Hepatocyte (in vitro differentiated cells): ENCODE data around the gene UXT. TPM values are rescaled to one million over a fixed set of nuclear protein-coding genes. Genes with fewer than 3 reads are reported as not detected.

ENCODE experiments used
- DNase-seq: peaks from one replicate; pipeline ENCODE4 v3.0.0-alpha.2; 2016; ENCODE audit warnings: low spot score
- H2AFZ ChIP-seq: fragments of 200-600 bp; sonication (generic); 2 replicates; pipeline ENCODE4 v1.6.0; 2016; ENCODE audit warnings: antibody characterized with exemption, mild to moderate bottlenecking
- H3K27ac ChIP-seq: fragments of 200-600 bp; sonication (generic); 2 replicates; pipeline ENCODE4 v1.5.1; 2016; ENCODE audit warnings: mild to moderate bottlenecking
- H3K27me3 ChIP-seq: fragments of 200-600 bp; sonication (generic); 2 replicates; pipeline ENCODE4 v1.6.1; 2016
- H3K36me3 ChIP-seq: fragments of 200-600 bp; sonication (generic); replicated peaks from 2 replicates; pipeline ENCODE4 v1.5.1; 2016; ENCODE audit warnings: low read depth; ENCODE audit not compliant: insufficient read depth
- H3K4me1 ChIP-seq: fragments of 200-600 bp; sonication (generic); 2 replicates; pipeline ENCODE4 v1.5.1; 2016; ENCODE audit warnings: mild to moderate bottlenecking, moderate library complexity; ENCODE audit not compliant: insufficient read depth
- H3K4me2 ChIP-seq: fragments of 200-600 bp; sonication (generic); 2 replicates; pipeline ENCODE4 v1.6.0; 2016
- H3K4me3 ChIP-seq: fragments of 200-600 bp; sonication (generic); 2 replicates; pipeline ENCODE4 v1.5.1; 2016; ENCODE audit warnings: mild to moderate bottlenecking
- H3K79me2 ChIP-seq: fragments of 200-600 bp; sonication (generic); 2 replicates; pipeline ENCODE4 v1.6.0; 2017; ENCODE audit warnings: mild to moderate bottlenecking
- H3K9me2 ChIP-seq: fragments of 200-600 bp; sonication (generic); replicated peaks from 2 replicates; pipeline ENCODE4 v1.6.0; 2017; ENCODE audit warnings: mild to moderate bottlenecking; ENCODE audit not compliant: insufficient read depth
- H3K9me3 ChIP-seq: fragments of 200-600 bp; sonication (generic); 2 replicates; pipeline ENCODE4 v1.5.1; 2016; ENCODE audit warnings: low read depth, mild to moderate bottlenecking
- H4K20me1 ChIP-seq: fragments of 200-600 bp; sonication (generic); 2 replicates; pipeline ENCODE4 v1.6.0; 2016; ENCODE audit warnings: mild to moderate bottlenecking; ENCODE audit not compliant: insufficient read depth, poor library complexity, severe bottlenecking
- EZH2 ChIP-seq: fragments of 200-600 bp; sonication (generic); IDR thresholded peaks from 2 replicates; pipeline ENCODE4 v1.6.1; 2016; ENCODE audit warnings: antibody characterized with exemption, mild to moderate bottlenecking, borderline replicate concordance
- EZH2phosphoT487 ChIP-seq: fragments of 200-600 bp; sonication (generic); IDR thresholded peaks from one replicate; pipeline ENCODE4 v1.6.1; 2018; ENCODE audit warnings: antibody characterized with exemption, mild to moderate bottlenecking, low read depth, moderate library complexity; ENCODE audit not compliant: unreplicated experiment, severe bottlenecking
- WGBS: methylation state at CpG from one replicate; pipeline ENCODE4 v1.1.6; 2016; ENCODE audit warnings: low lambda C conversion rate; ENCODE audit errors: missing lambda C conversion rate; 5-methylcytosine and 5-hydroxymethylcytosine counted together
- polyA plus RNA-seq: library from polyadenylated mRNA; unstranded; fragments of >200 nt; fragmentation: Nextera tagmentation; extraction: Ambion mirVana; gene quantifications from 2 replicates; pipeline ENCODE4 v1.2.1, GENCODE V29; 2016
- total RNA-seq: library from RNA; depleted of rRNA; stranded (reverse); fragments of >200 nt; gene quantifications from 2 replicates; pipeline ENCODE4 v1.2.3, GENCODE V29; 2014
- TF ChIP-seq, protein P1 (sequence below): fragments of 200-600 bp; sonication (generic); IDR thresholded peaks from 2 replicates; pipeline ENCODE4 v1.5.1; 2016; ENCODE audit warnings: antibody characterized with exemption, mild to moderate bottlenecking; ENCODE audit not compliant: poor library complexity

Gene UXT, protein sequence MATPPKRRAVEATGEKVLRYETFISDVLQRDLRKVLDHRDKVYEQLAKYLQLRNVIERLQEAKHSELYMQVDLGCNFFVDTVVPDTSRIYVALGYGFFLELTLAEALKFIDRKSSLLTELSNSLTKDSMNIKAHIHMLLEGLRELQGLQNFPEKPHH
- total RNA-seq, result 96.1 and 111 TPM in 2 replicates
- polyA plus RNA-seq, result 130 and 141 TPM in 2 replicates

DNA sequence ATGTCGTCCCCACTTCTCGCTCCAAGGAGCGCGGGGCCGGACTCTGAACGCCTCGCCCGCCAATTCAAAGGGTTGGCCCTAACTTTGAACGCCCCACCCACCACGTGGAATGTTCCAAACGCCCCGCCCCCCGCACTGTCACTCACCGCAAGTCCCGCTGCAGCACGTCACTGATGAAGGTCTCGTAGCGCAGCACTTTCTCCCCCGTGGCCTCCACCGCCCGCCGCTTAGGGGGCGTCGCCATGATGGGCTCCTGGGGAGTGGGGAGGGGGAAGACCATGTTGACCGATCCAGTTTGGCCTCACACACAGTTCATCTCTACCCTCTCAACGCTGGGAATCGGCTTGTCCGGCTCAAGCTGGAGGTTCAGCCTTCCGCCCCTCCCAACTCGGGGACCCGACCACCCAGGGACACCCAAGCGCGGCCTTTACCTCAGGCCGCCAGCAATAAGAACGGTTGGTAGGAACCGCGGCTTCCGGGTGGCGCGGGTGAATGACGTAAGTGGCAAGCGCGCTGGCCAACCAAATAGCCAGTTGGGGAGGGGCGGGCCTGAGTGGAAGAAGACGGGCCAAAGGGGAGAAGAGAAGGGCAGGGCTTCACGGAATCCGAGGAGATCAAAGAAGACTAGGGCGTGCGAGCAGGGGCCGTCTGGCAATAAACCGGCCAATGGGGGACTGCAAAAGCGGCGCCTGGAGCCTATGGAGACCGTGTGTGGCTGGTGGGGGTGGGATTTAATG is at the start of gene UXT:
UXT (minus strand) TSS at position 497 of the 737 bp plus-strand sequence; CDS start at position 244, 253 bp downstream.
- H3K27ac ChIP-seq, result peak within 1 kb of the TSS; percentile 99
- H3K79me2 ChIP-seq, result peaks cover 3% of the 10 kb centered on the region
- 45% methylated on average over 54 of the region's 54 CpGs for WGBS
- H3K4me2 ChIP-seq, result peak within 1 kb of the TSS; percentile 75
- peak; percentile 94 for DNase-seq
- no peaks in the 10 kb centered on the region for H3K27me3 ChIP-seq
- H2AFZ ChIP-seq, result peak within 1 kb of the TSS; percentile 66
- TF ChIP-seq, protein P1, sequence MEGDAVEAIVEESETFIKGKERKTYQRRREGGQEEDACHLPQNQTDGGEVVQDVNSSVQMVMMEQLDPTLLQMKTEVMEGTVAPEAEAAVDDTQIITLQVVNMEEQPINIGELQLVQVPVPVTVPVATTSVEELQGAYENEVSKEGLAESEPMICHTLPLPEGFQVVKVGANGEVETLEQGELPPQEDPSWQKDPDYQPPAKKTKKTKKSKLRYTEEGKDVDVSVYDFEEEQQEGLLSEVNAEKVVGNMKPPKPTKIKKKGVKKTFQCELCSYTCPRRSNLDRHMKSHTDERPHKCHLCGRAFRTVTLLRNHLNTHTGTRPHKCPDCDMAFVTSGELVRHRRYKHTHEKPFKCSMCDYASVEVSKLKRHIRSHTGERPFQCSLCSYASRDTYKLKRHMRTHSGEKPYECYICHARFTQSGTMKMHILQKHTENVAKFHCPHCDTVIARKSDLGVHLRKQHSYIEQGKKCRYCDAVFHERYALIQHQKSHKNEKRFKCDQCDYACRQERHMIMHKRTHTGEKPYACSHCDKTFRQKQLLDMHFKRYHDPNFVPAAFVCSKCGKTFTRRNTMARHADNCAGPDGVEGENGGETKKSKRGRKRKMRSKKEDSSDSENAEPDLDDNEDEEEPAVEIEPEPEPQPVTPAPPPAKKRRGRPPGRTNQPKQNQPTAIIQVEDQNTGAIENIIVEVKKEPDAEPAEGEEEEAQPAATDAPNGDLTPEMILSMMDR, result no peak
- TF ChIP-seq EZH2phosphoT487 (no peak), EZH2 (no peak)
- H3K36me3 ChIP-seq, result no peaks in the 10 kb centered on the region
- no peaks in the 10 kb centered on the region for H4K20me1 ChIP-seq
- H3K4me1 ChIP-seq, result no peaks in the 10 kb centered on the region
- H3K9me3 ChIP-seq, result no peaks in the 10 kb centered on the region
- H3K4me3 ChIP-seq, result peak within 1 kb of the TSS; percentile 44
- no peaks in the 10 kb centered on the region for H3K9me2 ChIP-seq

DNA sequence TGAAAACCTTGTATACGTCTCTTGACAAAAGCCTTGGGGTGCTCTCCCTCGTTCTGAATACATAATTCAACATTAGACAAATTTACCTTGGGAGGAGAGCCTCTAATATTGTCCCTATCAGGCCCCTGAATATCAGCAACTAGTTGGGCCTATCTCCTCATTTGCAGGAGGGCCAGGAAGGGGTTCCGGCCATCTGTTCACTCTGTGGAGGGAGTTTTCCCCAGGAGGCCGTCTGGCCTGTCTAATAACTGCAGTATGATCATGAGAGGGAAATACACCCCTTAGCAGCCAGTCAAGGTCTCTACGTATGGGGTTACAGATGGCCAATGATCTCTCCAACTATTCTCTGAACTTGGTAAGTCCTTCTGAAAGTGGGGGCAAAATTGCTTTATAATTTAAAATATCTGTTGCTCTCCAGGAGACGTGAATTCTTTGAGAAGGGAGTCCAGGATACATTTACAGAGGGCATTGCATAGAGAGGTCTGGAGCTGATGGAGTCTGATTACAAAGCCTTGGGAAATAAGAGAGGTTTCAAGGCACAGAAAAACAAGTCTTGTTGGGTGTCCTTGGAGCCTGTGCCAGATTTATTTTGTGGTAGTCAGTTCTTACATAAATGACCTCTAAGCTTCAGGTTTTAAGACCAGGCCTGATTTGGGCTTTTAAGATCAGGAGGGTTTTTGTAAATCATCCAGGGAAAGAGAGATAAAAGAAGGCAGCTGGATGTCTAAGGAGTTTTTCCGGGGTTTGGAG is 48.2 kb upstream of the UXT start:
- WGBS, result 40% methylated on average over 7 of the region's 7 CpGs
- no peak overlapping the region for H2AFZ ChIP-seq
- no peak for DNase-seq
- H3K4me1 ChIP-seq, result no peaks in the 10 kb centered on the region
- no peaks in the 10 kb centered on the region for H4K20me1 ChIP-seq
- no peaks in the 10 kb centered on the region for H3K36me3 ChIP-seq
- no peak overlapping the region for H3K27ac ChIP-seq
- no peak overlapping the region for H3K4me3 ChIP-seq
- H3K9me3 ChIP-seq, result no peaks in the 10 kb centered on the region
- no peaks in the 10 kb centered on the region for H3K9me2 ChIP-seq
- no peaks in the 10 kb centered on the region for H3K27me3 ChIP-seq
- TF ChIP-seq, protein P1, result no peak
- no peak for TF ChIP-seq EZH2
- TF ChIP-seq EZH2phosphoT487, result no peak
- no peak overlapping the region for H3K4me2 ChIP-seq
- no peaks in the 10 kb centered on the region for H3K79me2 ChIP-seq

DNA sequence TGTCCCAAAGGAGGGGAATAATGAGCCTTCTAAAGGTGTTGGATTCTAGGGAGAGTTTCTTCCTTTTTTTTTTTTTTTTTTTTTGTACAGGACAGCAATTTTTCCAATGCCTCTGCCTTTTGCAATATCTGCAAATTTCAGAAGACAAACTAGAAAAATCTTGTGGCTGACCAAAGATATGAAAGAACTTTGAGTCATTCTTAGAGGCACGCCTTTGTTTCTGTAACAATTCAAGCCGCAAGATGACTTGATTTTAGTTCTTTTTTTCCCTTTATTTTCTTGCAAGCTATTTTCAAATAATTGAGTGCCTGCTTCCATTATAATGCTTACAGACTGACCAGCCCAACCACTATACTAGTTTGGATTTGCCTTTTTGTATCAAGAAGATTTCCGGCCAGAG is 47.6 kb upstream of the UXT start:
- H3K4me2 ChIP-seq, result no peak overlapping the region
- H3K4me1 ChIP-seq, result no peaks in the 10 kb centered on the region
- H3K36me3 ChIP-seq, result no peaks in the 10 kb centered on the region
- no peaks in the 10 kb centered on the region for H3K79me2 ChIP-seq
- H3K4me3 ChIP-seq, result no peak overlapping the region
- H3K27ac ChIP-seq, result no peak overlapping the region
- no peaks in the 10 kb centered on the region for H4K20me1 ChIP-seq
- 86% methylated on average over 3 of the region's 3 CpGs for WGBS
- no peaks in the 10 kb centered on the region for H3K9me3 ChIP-seq
- H3K9me2 ChIP-seq, result no peaks in the 10 kb centered on the region
- TF ChIP-seq EZH2 (no peak), EZH2phosphoT487 (no peak)
- TF ChIP-seq, protein P1, result no peak
- H3K27me3 ChIP-seq, result no peaks in the 10 kb centered on the region
- DNase-seq, result no peak
- no peak overlapping the region for H2AFZ ChIP-seq
